ENCODE results near the gene APH1A.
"Not testable (repeated sequence)": the region's sequence is repeated elsewhere in the genome, so short reads cannot be mapped to it uniquely, and the experiment has no call there.

Gene APH1A

GRCh38 chr1:150233359-150234308, 35.2 kb downstream of the APH1A start:
- DNase-seq (ENCODE audit: low read depth) = no peak

GRCh38 chr1:150232921-150233320, 35.9 kb downstream of the APH1A start:
- not testable (repeated sequence) for DNase-seq (ENCODE audit: low read depth)

- not testable (repeated sequence) for DNase-seq (ENCODE audit: low read depth)
Observed at GRCh38 chr1:150228246-150228645, 40.6 kb downstream of the APH1A start.

- no peak for DNase-seq (ENCODE audit: low read depth)
Observed at GRCh38 chr1:150227228-150227627, 41.6 kb downstream of the APH1A start.

GRCh38 chr1:150226486-150226885, 42.3 kb downstream of the APH1A start:
- DNase-seq (ENCODE audit: low read depth) = no peak

GRCh38 chr1:150225546-150225945, 43.3 kb downstream of the APH1A start:
- DNase-seq (ENCODE audit: low read depth) = no peak

- DNase-seq (ENCODE audit: low read depth) = no peak
Observed at GRCh38 chr1:150224983-150225382, 43.8 kb downstream of the APH1A start.

GRCh38 chr1:150221552-150221951, 47.3 kb downstream of the APH1A start:
- DNase-seq (ENCODE audit: low read depth) = no peak

- not testable (repeated sequence) for DNase-seq (ENCODE audit: low read depth)
Observed at GRCh38 chr1:150215855-150216254, 53.0 kb downstream of the APH1A start.
